GM18858 (cell line): ENCODE data around the gene WDR89.
"Not testable (repeated sequence)": the region's sequence is repeated elsewhere in the genome, so short reads cannot be mapped to it uniquely, and the experiment has no call there.

Source experiments
- ATAC-seq: cut with Tn5 transposase; IDR thresholded peaks from one replicate; pipeline ENCODE4 v1.9.1; 2021; ENCODE audit not compliant: unreplicated experiment

Gene WDR89, protein sequence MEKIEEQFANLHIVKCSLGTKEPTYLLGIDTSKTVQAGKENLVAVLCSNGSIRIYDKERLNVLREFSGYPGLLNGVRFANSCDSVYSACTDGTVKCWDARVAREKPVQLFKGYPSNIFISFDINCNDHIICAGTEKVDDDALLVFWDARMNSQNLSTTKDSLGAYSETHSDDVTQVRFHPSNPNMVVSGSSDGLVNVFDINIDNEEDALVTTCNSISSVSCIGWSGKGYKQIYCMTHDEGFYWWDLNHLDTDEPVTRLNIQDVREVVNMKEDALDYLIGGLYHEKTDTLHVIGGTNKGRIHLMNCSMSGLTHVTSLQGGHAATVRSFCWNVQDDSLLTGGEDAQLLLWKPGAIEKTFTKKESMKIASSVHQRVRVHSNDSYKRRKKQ

DNA sequence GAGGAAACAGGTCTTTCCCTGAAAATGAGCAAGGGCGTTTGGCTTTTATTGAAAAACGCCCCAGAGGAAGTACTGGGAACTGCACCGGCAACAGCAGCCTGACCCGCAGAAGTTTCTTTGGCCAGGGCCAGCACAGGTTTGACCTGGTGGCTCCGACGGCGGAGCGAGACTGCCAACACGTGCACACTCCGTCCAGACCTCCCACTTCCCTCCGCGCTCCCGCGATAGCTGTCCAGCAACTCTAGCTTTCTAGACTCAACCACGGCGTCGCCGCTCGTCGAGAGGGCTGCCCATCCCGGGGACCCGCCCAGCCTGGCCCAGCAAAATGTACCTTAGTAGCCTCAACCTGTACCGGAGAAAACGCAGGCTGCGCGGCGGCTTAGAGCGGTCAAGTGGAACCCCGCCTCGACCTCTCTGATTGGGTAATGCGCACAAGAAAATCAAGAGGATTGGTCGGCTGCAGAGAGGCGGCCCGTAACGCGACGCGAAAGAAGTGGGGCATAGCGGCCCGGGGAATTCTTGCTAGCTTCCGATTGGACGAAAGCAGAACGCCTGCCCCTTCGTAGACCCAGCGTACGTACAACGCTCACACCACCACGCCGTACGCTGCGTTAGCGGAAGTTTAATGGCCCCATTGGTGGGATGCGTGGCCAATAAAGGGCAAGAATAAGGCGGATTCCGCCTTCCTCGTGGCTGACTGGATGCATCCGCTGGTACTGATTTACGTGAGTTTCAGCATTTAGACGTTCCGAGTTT, at the start of gene WDR89:
Gene WDR89, minus strand, starts transcription at position 399 of the 756 bp plus-strand sequence. CDS start 41,929 bp downstream, outside the sequence.
- peak; percentile 75 for ATAC-seq

DNA sequence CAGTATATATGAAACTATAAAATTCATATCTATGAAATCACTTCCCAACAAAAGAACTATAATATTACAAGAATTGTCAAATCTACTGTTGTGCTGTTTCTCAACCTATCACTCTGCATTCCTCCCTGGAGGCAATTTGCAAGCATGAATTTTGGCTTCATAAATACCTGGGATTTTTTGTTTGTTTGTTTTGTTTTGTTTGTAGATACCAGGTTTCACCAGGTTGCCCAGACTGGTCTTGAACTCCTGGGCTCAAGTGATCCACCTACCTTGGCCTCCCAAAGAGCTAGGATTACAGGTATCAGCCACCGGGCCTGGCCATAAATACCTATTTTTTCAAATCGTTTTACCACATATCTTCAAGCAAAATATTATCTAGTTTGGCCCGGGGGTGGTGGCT, 47.5 kb upstream of the WDR89 start:
- ATAC-seq: no peak

DNA sequence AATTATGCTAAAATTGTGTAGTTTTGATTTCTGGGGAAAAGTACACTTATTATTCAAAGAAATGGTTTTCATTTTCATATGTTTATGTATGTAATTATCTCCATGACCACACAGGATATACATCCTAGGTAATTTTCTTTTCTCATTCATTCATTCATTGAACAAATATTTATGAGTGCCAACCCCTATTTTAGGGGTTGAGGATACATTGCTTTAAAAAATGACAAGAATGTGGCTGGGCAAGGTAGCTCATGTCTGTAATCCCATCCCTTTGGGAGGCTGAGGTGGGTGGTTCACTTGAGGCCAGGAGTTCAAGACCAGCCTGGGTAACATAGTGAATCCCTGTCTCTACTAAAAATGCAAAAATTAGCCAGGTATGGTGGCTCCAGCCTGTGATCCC, 45.3 kb upstream of the WDR89 start:
- ATAC-seq: no peak

DNA sequence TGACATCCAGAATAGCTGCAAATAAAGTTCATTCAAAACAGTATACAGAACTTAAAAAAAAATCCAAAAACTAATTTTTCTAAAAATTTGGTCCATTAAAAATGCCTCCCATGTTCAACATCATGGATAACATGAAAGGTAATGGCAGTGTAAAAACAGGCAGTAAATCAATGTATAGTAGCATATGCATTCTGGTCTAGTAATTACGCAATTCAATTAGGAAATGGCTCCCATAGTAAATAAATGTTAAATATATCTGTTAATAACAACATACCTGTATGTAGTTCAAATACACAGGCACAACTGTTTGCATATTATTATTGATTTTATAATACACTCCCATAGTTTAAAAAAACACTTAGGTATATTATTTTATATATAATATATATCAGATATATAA, 43.7 kb upstream of the WDR89 start:
- ATAC-seq: no peak

DNA sequence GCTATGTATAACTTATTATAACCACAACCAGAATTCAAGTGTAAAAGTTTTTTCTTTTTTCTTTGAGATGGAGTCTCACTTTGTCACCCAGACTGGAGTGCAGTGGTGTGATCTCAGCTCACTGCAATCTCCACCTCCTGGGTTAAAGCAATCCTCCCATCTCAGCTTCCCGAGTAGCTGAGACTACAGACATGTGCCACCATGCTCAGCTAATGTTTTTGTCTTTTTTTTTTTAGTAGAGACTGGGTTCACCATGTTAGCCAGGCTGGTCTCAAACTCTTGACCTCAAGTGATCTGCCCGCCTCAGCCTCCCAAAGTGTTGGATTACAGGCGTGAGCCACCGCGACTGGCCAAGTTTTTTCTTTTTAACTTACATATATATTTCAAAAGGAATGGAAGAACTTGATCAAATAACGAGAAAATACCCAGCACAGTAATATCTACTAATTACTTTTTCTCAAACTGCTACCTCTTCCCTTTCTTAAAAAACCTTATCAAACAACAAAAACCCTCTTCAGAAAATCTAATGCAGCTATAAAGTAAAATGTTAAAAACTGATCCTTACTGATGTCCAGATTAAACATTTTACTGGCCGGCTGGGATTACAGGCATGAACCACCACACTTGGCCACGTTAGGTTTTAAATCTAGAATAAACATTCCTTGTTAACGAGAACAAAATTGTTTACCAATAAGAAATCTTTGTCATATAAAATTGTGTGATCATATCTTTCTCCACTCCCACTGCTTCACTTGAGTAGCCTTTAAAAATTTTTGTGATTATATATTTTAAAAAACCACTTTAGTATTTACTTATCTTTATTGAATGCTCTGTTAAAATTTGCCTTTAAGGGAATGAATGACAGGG, 41.3 kb upstream of the WDR89 start:
- no peak for ATAC-seq

DNA sequence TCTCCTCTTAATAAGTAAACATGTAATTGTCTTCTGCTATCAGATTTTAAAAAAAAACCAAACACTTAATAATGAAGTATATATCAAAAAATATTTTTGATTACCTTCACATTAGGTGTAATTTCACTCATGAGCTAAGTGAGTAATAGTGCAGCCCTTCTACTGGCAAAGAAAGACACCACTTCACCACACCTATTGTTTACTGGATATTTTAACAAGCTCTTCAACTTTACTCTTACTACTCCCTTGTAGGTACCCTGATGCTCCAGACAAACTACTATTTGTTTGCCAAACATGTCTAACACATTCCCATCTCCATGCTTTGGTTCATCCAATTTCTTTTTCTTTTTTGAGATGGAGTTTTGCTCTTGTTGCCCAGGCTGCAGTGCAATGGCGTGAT, 36.9 kb upstream of the WDR89 start:
- no peak for ATAC-seq

DNA sequence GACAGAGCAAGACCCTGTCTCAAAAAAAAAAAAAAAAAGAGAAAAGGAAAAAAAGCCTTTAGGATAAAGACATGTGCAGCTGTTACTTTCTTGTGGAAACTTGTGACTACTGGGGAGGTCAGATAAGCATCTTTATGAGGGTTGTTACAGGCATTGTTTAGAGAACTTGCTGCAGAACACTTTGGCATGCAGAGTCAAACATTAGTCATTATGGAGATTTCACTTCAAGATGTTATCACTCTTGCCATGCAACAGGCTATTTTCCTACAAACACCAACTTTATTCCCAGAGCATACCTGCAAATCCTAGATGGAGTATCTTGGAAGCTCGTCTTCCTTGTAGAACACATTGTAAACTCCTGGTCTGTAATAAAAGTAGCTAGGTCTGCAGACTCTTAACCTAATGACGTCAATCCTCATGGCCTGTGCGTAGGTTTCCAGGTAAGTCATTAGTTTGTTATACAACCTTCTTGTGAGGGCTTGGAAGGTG, 36.3 kb upstream of the WDR89 start:
- no peak for ATAC-seq

DNA sequence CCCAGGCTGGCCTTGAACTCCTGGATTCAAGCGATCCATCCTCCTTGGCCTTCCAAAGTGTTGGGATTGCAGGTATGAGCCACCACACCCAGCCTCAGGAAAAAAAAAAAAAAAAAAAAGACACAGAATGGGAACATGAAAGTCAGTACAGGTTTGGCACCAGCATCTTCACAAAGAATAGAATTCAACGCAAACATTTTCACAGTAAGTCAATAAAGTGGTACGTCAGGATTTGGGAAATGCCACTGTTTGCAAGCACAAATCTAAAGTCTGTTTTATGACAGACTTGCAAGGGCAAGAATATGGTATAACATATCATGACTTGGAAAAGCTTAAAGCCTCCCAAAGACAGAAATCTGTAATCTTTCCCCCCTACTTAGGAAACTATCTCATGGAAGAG, 34.9 kb upstream of the WDR89 start:
- no peak for ATAC-seq

DNA sequence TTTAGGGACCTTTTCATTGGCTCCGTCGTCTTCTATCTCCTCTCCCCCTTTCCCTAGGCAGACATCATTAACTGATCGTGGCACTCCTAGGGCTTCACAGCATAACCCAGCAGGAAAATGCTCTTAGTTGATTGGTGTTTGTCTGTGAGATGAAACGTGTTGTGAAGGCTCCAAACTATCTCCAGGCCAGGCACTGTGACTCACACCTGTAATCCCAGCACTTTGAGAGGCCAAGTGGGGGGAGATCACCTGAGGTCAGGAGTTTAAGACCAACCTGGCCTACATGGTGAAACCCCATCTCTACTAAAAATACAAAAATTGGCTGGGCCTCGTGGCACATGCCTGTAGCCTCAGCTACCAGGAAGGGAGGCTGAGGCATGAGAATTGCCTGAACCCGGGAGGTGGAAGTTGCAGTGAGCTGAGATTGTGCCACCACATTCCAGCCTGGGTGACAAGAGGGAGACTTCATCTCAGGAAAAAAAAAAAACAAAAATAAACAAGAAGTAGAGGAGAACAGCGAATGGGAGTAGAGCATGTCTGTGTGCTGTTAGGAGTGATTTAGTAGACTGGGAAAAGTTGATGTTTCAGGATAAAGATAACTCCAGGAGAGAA, 32.3 kb upstream of the WDR89 start:
- ATAC-seq: no peak

DNA sequence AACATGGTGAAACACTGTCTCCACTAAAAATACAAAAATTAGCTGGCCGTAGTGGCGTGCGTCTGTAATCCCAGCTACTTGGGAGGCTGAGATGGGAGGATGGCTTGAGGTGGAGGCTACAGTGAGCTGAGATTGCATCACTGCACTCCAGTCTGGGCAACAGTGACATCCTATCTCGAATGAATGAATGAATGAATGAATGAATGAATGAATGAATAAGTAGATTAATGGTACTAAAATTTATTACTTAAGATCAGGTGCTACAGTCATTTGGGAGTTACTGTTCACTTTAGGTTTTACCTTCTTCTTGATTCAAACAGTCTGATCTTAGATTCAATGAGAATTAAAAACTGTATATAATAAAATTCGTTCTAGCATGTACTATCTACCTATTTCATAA, 31.6 kb upstream of the WDR89 start:
- no peak for ATAC-seq

DNA sequence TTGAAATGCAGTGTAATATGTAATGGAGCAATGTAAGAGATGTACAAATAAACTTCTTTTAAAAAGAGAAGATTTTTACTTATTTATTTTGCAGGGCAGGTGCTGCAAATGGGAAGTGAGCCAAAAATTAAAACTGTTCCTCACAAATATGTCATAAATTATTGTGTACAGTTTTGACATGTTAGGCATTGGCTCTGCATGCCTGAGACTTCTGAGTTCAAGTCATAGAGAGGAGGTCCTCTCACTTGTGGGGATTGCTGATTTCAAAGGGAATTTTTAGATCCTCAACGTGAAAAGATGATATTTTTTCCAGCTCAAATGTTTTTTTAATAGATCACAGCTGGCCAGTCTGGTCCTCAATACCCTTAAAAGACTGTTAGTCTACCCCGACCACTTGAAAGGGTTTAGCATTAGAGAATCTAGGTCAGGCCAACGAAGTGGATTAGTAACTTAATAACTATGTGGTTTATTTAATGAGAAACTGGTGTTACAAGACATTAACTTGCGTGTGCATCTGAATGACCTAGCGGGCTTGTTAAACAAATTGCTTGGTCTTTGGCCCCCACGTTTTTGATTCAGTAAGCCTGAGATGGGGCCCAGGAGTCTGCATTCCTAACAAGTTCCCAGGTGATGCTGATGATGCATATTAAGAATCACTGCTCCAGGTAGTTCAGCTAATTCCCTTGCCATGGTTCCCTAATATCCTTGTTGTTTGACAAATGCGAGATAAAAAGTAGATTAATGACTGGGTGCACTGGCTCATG, 30.9 kb upstream of the WDR89 start:
- ATAC-seq: no peak

DNA sequence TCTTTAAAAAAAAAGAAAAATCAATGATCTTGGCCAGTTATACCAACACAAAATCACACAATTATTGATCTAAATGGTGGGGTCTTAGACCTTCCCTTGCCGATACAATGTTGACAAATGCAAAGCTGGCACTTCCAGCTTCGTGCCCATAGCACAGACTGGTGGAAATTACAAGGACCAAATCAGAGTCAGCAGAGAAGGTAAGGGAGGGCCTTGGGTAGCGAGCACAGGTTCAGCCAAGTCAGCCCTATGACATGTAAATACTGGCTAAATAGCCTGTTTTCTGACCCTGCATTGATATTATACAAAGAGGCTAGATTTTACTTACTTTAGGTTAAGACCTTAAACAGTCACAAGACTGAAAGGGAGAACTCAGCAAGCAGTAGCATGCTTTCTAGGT, 30.3 kb upstream of the WDR89 start:
- ATAC-seq: no peak

DNA sequence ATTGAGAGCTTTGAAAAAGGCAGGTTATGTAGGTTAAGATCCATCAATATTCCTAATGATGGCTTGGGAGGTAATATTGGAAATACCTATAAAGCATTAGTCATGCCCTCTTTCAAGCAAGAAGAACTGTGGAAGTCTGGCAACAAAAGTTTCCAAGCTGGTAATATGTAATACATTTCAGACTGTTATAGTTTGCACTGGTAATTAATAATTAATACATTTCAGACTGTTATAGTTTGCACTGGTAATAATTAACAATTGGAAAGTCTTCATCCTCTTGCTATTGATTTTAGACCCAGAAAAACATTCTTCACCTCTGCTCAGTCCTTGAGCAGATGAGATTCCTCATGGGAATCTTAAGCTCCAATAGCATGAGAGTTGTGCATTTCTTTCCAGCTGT, 29.0 kb upstream of the WDR89 start:
- no peak for ATAC-seq

DNA sequence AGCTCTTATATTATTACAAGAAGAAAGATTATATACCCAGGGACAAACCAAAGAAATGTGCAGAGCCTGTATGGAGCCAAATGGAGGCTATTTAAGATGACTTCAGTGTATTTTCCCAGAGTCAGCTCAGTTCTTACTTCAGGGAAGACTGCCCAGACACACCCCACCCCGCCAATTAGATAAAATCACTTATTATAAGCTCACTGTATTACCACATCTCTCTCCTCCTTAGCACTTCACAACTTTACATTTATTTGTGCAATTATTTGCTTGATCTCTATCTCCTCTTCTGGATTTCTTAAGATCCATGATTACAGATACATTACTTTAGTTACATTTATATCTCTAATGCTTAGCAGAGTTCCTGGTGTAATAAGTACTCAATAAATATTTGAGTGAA, 24.7 kb upstream of the WDR89 start:
- ATAC-seq: no peak

DNA sequence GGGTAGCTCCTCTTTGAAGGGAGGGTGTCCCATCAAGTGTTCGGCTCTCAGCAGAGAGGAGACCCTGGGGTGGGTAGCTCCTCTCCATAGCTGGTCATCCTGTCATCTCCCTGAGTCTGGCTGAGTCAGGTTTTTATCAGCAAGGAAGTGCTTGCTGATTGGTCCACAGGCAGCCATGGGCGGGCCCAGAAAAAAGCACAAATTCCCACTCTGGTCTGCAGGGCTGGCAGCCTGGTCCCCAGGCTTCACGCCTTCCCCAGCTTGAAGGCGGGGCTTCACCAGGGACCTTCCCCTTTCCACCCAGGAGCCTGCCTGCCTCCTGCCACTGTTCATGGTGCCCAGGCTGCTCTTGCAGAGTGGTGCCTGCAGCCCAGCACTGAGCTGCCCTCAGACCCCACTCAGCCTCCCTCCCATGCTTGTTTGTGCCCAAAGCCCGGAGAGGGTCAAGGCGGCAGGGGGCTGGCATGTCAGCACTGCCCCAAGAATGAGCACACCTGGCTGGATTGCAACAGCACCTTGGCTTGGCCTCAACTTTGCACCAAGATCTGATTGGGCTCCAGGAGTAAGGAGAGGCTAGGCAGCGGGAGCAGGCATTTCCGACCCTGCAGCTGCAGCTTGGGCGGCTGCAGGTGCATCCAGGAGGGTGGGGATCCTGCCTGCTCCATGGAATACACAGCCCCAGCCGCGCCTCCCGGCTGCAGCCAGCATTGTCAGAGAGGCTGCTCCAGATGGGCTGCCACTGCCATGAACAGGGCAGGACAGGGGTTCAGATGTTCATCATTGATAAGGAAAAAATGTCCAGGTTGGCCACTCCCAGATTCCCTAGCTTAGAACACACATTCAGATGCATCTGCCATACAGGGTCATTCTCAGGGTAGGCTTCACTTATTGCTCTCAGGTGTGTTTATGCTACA, 22.0 kb upstream of the WDR89 start:
- no peak for ATAC-seq

DNA sequence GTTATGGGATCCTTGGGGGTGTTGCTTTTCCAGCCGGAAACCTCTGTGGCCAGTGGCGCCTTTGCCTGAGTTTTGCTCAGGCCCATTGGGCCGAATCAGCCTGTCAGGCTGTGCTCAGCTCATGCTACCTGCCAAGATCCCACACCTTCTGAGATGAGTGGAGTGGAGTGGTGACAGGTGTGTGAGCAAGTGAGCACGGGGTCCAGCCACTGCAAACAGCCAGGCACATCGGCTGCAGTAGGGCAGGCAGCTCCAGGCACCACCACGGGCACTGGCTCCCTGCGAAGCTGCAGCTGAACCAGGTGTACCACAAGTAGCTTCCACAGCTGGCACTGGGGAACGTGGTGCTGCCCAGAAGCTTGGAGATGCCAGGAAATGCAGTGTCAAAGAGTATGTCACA, 21.1 kb upstream of the WDR89 start:
- ATAC-seq: no peak

DNA sequence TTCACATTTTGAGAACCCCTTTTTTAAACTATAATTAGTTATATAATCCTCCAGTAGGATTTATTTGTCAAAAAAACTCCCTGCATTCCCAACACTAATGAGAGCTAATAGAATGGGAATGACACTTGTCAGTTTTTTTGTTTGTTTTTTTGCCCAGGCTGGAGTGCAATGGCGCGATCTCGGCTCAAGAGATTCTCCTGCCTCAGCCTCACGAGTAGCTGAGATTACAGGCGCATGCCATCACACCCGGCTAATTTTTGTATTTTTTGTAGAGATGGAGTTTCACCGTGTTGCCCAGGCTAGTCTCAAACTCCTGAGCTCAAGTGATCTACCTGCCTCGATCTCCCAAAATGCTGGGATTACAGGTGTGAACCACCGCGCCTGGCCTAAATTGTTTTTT, 20.2 kb upstream of the WDR89 start:
- ATAC-seq: not testable (repeated sequence)

DNA sequence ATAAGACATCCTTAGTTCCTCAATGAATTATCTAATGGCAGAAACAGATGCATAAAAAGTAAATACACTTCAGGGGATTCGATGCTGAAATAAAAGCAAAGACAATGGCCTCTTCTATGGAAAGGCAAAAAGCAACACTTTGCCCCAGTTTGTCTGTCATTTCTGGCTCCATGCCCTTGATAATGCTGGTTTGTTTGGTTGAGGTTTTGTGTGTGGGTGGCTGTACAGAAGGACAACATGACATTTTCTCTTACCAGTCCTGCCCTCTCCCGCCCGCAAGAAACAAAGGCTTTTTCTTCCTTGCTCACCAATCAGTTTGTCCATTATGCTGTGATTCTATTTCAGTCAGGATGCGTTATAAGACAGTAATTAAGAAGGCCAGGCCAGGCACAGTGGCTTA, 18.1 kb upstream of the WDR89 start:
- ATAC-seq: no peak

DNA sequence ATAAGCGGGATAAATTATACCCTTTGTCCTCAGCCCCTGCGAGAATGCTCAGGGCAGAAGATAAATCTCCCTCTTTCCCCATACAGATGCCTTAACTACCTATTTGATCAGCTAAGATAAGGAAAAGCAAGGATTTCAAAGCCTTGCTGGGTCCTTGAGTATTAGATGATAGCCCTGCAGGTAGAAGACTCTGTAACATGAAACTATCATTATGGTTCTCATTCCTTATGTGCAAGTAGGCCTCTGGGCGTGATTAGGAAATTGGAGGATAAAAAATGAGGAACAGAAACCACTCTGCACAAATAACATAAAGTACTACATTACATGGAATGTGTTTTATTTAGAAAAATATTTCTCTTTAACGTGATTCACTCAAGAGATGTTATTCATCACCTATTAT, 14.5 kb upstream of the WDR89 start:
- no peak for ATAC-seq
